WTC11 (cell line): ENCODE results near the gene RAB3IL1.

Source experiments
- ATF1 ChIP-seq: sonication (generic); formaldehyde crosslinking; IDR thresholded peaks from 2 replicates; pipeline ENCODE4 v1.8.1; 2023; ENCODE audit warnings: mild to moderate bottlenecking, moderate library complexity, missing genetic modification reagents
- CREB1 ChIP-seq: sonication (generic); formaldehyde crosslinking; IDR thresholded peaks from 2 replicates; pipeline ENCODE4 v1.8.0; 2023; ENCODE audit warnings: mild to moderate bottlenecking, missing genetic modification reagents
- GABPB1 ChIP-seq: sonication (generic); formaldehyde crosslinking; IDR thresholded peaks from 2 replicates; pipeline ENCODE4 v1.8.1; 2023; ENCODE audit warnings: mild to moderate bottlenecking, missing genetic modification reagents
- NFYB ChIP-seq: sonication (generic); formaldehyde crosslinking; conservative IDR thresholded peaks from 2 replicates; pipeline ENCODE4 v1.8.0; 2022; ENCODE audit warnings: low read depth, missing genetic modification reagents
- SP1 ChIP-seq: sonication (generic); formaldehyde crosslinking; conservative IDR thresholded peaks from 2 replicates; pipeline ENCODE4 v1.8.1; 2022; ENCODE audit warnings: missing genetic modification reagents
- TF ChIP-seq, protein P1 (sequence below): fragments of 200-600 bp; IDR thresholded peaks from 2 replicates; pipeline ENCODE4 v1.8.0; 2022; ENCODE audit warnings: antibody characterized with exemption
- TF ChIP-seq, protein P2 (sequence below): sonication (generic); formaldehyde crosslinking; IDR thresholded peaks from 2 replicates; pipeline ENCODE4 v1.8.1; 2022; ENCODE audit warnings: missing genetic modification reagents, borderline replicate concordance
- TF ChIP-seq, protein P3 (sequence below): sonication (generic); formaldehyde crosslinking; conservative IDR thresholded peaks from 2 replicates; pipeline ENCODE4 v1.8.1; 2022; ENCODE audit warnings: mild to moderate bottlenecking, missing genetic modification reagents
- TF ChIP-seq, protein P4 (sequence below): fragments of 250-450 bp; sonication (Bioruptor Pico); IDR thresholded peaks from 2 replicates; pipeline ENCODE4 v2.1.2; 2022; ENCODE audit warnings: mild to moderate bottlenecking, moderate library complexity
- TF ChIP-seq, protein P5 (sequence below): sonication (generic); formaldehyde crosslinking; IDR thresholded peaks from 2 replicates; pipeline ENCODE4 v1.8.1; 2023; ENCODE audit warnings: mild to moderate bottlenecking, missing genetic modification reagents, borderline replicate concordance
- TF ChIP-seq, protein P6 (sequence below): sonication (generic); formaldehyde crosslinking; IDR thresholded peaks from 2 replicates; pipeline ENCODE4 v1.8.0; 2022; ENCODE audit warnings: mild to moderate bottlenecking, missing genetic modification reagents
- TF ChIP-seq, protein P7 (sequence below): fragments of 250-450 bp; sonication (Bioruptor Pico); IDR thresholded peaks from 2 replicates; pipeline ENCODE4 v1.9.0; 2021; ENCODE audit warnings: mild to moderate bottlenecking, borderline replicate concordance

DNA sequence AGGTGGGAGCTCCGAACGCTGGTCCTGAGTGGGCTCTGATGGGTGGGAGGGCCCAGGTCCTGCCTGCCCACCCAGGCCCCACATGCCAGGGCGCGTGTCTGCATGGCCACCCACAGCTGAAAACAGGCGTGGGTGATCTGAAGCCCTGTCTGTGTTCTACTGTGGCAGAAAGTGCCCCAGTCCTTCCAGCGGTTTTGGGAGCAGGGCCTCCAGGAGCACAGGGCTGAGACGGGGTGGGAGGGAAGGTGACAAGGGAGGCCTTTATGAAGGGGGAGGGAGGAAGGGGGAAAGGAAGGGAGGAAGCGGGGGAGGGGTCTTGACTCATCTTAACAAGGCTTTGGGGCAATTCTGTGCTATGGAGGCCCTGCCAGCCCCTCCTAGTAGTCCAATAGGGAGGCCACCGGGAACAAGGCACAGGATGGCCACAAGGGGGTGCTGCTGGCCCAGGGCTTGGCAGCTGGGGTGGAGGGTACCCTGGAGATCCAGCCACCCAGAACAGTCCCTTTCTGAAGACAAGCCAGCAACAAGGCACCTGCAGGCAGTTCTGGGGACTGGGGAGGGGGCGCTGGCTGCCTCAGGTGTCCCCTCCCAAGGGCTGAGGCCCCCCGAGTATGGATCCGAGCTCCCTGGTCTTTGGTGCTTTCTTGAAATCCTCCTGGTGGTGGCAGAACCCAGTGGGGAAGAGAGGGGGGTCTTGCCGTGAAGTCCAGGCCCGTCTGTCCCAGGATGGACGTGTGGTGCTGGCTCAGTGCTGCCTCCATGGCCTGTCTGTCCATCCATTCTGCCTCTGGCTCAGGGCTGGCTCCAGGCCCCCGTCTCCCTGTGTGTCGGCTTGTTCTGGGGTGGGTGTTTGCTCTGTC, 19.7 kb downstream of the RAB3IL1 start:
- TF ChIP-seq, protein P1, sequence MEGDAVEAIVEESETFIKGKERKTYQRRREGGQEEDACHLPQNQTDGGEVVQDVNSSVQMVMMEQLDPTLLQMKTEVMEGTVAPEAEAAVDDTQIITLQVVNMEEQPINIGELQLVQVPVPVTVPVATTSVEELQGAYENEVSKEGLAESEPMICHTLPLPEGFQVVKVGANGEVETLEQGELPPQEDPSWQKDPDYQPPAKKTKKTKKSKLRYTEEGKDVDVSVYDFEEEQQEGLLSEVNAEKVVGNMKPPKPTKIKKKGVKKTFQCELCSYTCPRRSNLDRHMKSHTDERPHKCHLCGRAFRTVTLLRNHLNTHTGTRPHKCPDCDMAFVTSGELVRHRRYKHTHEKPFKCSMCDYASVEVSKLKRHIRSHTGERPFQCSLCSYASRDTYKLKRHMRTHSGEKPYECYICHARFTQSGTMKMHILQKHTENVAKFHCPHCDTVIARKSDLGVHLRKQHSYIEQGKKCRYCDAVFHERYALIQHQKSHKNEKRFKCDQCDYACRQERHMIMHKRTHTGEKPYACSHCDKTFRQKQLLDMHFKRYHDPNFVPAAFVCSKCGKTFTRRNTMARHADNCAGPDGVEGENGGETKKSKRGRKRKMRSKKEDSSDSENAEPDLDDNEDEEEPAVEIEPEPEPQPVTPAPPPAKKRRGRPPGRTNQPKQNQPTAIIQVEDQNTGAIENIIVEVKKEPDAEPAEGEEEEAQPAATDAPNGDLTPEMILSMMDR = peak; percentile 95
- TF ChIP-seq, protein P2, sequence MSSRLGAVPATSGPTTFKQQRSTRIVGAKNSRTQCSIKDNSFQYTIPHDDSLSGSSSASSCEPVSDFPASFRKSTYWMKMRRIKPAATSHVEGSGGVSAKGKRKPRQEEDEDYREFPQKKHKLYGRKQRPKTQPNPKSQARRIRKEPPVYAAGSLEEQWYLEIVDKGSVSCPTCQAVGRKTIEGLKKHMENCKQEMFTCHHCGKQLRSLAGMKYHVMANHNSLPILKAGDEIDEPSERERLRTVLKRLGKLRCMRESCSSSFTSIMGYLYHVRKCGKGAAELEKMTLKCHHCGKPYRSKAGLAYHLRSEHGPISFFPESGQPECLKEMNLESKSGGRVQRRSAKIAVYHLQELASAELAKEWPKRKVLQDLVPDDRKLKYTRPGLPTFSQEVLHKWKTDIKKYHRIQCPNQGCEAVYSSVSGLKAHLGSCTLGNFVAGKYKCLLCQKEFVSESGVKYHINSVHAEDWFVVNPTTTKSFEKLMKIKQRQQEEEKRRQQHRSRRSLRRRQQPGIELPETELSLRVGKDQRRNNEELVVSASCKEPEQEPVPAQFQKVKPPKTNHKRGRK = no peak
- TF ChIP-seq GABPB1 (CRISPR knock-in tag) (no peak), NFYB (CRISPR knock-in tag) (no peak), CREB1 (CRISPR knock-in tag) (no peak), ATF1 (CRISPR knock-in tag) (no peak), SP1 (no peak)
- TF ChIP-seq, protein P3, sequence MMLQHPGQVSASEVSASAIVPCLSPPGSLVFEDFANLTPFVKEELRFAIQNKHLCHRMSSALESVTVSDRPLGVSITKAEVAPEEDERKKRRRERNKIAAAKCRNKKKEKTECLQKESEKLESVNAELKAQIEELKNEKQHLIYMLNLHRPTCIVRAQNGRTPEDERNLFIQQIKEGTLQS (CRISPR knock-in tag) = no peak
- TF ChIP-seq, protein P4, sequence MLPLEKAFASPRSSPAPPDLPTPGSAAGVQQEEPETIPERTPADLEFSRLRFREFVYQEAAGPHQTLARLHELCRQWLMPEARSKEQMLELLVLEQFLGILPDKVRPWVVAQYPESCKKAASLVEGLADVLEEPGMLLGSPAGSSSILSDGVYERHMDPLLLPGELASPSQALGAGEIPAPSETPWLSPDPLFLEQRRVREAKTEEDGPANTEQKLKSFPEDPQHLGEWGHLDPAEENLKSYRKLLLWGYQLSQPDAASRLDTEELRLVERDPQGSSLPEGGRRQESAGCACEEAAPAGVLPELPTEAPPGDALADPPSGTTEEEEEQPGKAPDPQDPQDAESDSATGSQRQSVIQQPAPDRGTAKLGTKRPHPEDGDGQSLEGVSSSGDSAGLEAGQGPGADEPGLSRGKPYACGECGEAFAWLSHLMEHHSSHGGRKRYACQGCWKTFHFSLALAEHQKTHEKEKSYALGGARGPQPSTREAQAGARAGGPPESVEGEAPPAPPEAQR (CRISPR knock-in tag) = no peak
- TF ChIP-seq, protein P5, sequence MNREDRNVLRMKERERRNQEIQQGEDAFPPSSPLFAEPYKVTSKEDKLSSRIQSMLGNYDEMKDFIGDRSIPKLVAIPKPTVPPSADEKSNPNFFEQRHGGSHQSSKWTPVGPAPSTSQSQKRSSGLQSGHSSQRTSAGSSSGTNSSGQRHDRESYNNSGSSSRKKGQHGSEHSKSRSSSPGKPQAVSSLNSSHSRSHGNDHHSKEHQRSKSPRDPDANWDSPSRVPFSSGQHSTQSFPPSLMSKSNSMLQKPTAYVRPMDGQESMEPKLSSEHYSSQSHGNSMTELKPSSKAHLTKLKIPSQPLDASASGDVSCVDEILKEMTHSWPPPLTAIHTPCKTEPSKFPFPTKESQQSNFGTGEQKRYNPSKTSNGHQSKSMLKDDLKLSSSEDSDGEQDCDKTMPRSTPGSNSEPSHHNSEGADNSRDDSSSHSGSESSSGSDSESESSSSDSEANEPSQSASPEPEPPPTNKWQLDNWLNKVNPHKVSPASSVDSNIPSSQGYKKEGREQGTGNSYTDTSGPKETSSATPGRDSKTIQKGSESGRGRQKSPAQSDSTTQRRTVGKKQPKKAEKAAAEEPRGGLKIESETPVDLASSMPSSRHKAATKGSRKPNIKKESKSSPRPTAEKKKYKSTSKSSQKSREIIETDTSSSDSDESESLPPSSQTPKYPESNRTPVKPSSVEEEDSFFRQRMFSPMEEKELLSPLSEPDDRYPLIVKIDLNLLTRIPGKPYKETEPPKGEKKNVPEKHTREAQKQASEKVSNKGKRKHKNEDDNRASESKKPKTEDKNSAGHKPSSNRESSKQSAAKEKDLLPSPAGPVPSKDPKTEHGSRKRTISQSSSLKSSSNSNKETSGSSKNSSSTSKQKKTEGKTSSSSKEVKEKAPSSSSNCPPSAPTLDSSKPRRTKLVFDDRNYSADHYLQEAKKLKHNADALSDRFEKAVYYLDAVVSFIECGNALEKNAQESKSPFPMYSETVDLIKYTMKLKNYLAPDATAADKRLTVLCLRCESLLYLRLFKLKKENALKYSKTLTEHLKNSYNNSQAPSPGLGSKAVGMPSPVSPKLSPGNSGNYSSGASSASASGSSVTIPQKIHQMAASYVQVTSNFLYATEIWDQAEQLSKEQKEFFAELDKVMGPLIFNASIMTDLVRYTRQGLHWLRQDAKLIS (CRISPR knock-in tag) = no peak
- TF ChIP-seq, protein P6, sequence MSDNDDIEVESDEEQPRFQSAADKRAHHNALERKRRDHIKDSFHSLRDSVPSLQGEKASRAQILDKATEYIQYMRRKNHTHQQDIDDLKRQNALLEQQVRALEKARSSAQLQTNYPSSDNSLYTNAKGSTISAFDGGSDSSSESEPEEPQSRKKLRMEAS (CRISPR knock-in tag) = no peak
- TF ChIP-seq, protein P7, sequence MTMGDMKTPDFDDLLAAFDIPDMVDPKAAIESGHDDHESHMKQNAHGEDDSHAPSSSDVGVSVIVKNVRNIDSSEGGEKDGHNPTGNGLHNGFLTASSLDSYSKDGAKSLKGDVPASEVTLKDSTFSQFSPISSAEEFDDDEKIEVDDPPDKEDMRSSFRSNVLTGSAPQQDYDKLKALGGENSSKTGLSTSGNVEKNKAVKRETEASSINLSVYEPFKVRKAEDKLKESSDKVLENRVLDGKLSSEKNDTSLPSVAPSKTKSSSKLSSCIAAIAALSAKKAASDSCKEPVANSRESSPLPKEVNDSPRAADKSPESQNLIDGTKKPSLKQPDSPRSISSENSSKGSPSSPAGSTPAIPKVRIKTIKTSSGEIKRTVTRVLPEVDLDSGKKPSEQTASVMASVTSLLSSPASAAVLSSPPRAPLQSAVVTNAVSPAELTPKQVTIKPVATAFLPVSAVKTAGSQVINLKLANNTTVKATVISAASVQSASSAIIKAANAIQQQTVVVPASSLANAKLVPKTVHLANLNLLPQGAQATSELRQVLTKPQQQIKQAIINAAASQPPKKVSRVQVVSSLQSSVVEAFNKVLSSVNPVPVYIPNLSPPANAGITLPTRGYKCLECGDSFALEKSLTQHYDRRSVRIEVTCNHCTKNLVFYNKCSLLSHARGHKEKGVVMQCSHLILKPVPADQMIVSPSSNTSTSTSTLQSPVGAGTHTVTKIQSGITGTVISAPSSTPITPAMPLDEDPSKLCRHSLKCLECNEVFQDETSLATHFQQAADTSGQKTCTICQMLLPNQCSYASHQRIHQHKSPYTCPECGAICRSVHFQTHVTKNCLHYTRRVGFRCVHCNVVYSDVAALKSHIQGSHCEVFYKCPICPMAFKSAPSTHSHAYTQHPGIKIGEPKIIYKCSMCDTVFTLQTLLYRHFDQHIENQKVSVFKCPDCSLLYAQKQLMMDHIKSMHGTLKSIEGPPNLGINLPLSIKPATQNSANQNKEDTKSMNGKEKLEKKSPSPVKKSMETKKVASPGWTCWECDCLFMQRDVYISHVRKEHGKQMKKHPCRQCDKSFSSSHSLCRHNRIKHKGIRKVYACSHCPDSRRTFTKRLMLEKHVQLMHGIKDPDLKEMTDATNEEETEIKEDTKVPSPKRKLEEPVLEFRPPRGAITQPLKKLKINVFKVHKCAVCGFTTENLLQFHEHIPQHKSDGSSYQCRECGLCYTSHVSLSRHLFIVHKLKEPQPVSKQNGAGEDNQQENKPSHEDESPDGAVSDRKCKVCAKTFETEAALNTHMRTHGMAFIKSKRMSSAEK = no peak
